DOHH2 (cell line): ENCODE data around the gene NCKIPSD.

ENCODE experiments used
- H3F3A ChIP-seq: fragments of 200-600 bp; sonication (generic), shearing (Covaris generic); 2 replicates; pipeline ENCODE4 v1.6.0; 2016; ENCODE audit warnings: antibody characterized with exemption, mild to moderate bottlenecking; ENCODE audit not compliant: control insufficient read depth, insufficient read depth
- H3K27ac ChIP-seq: fragments of 200-600 bp; sonication (generic); 2 replicates; pipeline ENCODE4 v1.5.1; 2014; ENCODE audit warnings: low read depth, mild to moderate bottlenecking, low read length, moderate library complexity
- H3K27me3 ChIP-seq: fragments of 200-600 bp; sonication (generic); 2 replicates; pipeline ENCODE4 v1.6.1; 2014; ENCODE audit warnings: mild to moderate bottlenecking, low read length, mixed read lengths; ENCODE audit not compliant: control insufficient read depth
- H3K36me3 ChIP-seq: fragments of 200-600 bp; sonication (generic); 2 replicates; pipeline ENCODE4 v1.6.1; 2014; ENCODE audit warnings: mild to moderate bottlenecking, low read length, moderate library complexity, mixed read lengths; ENCODE audit not compliant: control insufficient read depth
- H3K4me1 ChIP-seq: fragments of 200-600 bp; sonication (generic); 2 replicates; pipeline ENCODE4 v1.6.1; 2014; ENCODE audit warnings: mild to moderate bottlenecking, low read length, mixed read lengths; ENCODE audit not compliant: control insufficient read depth
- H3K4me2 ChIP-seq: fragments of 200-600 bp; sonication (generic); 2 replicates; pipeline ENCODE4 v1.6.0; 2014; ENCODE audit warnings: mild to moderate bottlenecking, low read length, moderate library complexity
- H3K4me3 ChIP-seq: fragments of 200-600 bp; sonication (generic); 2 replicates; pipeline ENCODE4 v1.5.1; 2014; ENCODE audit warnings: mild to moderate bottlenecking, low read length, mixed read lengths
- H3K79me2 ChIP-seq: fragments of 200-600 bp; sonication (generic); 2 replicates; pipeline ENCODE4 v1.6.1; 2014; ENCODE audit warnings: mild to moderate bottlenecking, low read length, mixed read lengths; ENCODE audit not compliant: control insufficient read depth
- H3K9me2 ChIP-seq: fragments of 200-600 bp; sonication (generic); replicated peaks from 2 replicates; pipeline ENCODE4 v1.6.1; 2014; ENCODE audit warnings: mild to moderate bottlenecking, low read length, mixed read lengths; ENCODE audit not compliant: control insufficient read depth
- H3K9me3 ChIP-seq: fragments of 200-600 bp; sonication (generic); 2 replicates; pipeline ENCODE4 v1.6.1; 2014; ENCODE audit warnings: antibody characterized with exemption, low read length, mixed read lengths; ENCODE audit not compliant: control insufficient read depth, insufficient read depth
- H4K20me1 ChIP-seq: fragments of 200-600 bp; sonication (generic); 2 replicates; pipeline ENCODE4 v1.6.0; 2014; ENCODE audit warnings: low read depth, mild to moderate bottlenecking, antibody characterized with exemption, low read length, moderate library complexity; ENCODE audit not compliant: control insufficient read depth, insufficient read depth
- EZH2phosphoT487 ChIP-seq: fragments of 200-600 bp; sonication (generic); IDR thresholded peaks from 2 replicates; pipeline ENCODE4 v1.6.1; 2017; ENCODE audit warnings: borderline replicate concordance, mild to moderate bottlenecking, antibody characterized with exemption, low read length, moderate library complexity, mixed read lengths
- TF ChIP-seq, protein P1 (sequence below): fragments of 200-600 bp; sonication (generic); IDR thresholded peaks from one replicate; pipeline ENCODE4 v1.5.1; 2014; ENCODE audit warnings: antibody characterized with exemption, mild to moderate bottlenecking, low read depth, low read length; ENCODE audit not compliant: poor library complexity, severe bottlenecking

Gene NCKIPSD

DNA sequence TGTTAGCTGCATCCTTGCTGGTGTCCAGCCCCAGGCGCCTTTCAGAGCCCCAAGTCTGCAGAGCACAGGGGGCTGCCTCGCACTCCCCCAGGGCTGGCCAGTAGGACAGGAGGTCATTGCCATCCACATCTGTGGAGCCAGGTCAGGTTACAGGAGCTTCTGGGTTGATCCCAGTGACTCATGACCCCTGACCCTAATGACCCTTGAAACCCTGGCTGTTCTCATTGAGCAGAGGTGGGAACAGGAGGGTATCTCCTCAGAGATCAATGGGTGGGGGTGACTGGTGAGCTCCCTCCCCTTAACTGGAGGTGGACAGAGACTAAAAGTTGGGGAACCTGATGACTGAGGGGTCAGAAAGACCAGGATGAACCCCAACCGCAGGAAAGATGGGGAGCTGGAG is 44.3 kb downstream of the NCKIPSD start:
- no peak for TF ChIP-seq EZH2phosphoT487
- TF ChIP-seq, protein P1, sequence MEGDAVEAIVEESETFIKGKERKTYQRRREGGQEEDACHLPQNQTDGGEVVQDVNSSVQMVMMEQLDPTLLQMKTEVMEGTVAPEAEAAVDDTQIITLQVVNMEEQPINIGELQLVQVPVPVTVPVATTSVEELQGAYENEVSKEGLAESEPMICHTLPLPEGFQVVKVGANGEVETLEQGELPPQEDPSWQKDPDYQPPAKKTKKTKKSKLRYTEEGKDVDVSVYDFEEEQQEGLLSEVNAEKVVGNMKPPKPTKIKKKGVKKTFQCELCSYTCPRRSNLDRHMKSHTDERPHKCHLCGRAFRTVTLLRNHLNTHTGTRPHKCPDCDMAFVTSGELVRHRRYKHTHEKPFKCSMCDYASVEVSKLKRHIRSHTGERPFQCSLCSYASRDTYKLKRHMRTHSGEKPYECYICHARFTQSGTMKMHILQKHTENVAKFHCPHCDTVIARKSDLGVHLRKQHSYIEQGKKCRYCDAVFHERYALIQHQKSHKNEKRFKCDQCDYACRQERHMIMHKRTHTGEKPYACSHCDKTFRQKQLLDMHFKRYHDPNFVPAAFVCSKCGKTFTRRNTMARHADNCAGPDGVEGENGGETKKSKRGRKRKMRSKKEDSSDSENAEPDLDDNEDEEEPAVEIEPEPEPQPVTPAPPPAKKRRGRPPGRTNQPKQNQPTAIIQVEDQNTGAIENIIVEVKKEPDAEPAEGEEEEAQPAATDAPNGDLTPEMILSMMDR: no peak
- no peaks in the 10 kb centered on the region for H3K9me2 ChIP-seq
- H3K9me3 ChIP-seq: no peaks in the 10 kb centered on the region
- no peaks in the 10 kb centered on the region for H3K27me3 ChIP-seq
- no peaks in the 10 kb centered on the region for H3K79me2 ChIP-seq
- H3K36me3 ChIP-seq: no peaks in the 10 kb centered on the region
- H3K4me3 ChIP-seq: no peak overlapping the region
- no peaks in the 10 kb centered on the region for H4K20me1 ChIP-seq
- no peak overlapping the region for H3K27ac ChIP-seq
- H3K4me1 ChIP-seq: peaks cover 4% of the 10 kb centered on the region
- H3K4me2 ChIP-seq: no peak overlapping the region
- no peaks in the 10 kb centered on the region for H3F3A ChIP-seq

DNA sequence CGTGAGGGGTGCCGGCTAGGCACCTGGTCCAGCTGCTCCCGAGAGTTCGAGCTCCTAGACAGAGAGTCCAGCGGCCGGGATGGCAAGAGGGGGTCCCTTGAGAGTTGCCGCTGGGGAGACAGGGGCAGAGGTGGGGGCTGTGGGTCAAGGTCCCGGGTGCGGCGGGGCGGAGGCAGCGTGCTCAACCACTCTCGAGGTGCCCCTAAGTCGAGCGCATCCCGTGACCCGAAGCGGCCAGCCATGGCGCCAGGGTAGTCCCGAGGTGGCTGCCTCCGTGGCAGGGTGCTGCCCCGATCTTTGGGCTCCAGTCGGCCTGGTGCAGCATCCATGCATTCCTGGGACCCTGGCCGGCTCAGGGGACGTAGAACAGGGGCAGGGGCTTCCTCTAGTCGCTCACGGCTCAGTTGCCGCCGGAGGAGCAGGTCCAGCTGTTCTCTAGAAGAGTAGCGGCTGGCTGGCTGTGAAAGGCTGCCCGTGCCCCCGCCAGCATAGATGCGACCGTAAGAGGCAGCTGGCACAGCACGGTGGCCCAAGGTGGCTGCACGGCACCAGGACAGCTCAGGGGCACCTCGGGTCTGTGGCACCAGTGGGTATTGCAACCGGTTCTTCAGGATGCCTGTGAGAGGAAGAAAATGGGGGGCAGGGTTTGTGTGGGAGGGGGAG is 45.6 kb downstream of the NCKIPSD start:
- Histone ChIP-seq H3K36me3 (no peaks in the 10 kb centered on the region; the same call in 1 of the 2 replicates), H3F3A (no peaks in the 10 kb centered on the region), H3K9me2 (no peaks in the 10 kb centered on the region), H3K4me1 (peaks cover 11% of the 10 kb centered on the region), H3K4me3 (no peak overlapping the region), H3K27me3 (no peaks in the 10 kb centered on the region), H3K4me2 (no peak overlapping the region), H3K9me3 (no peaks in the 10 kb centered on the region), H3K27ac (no peak overlapping the region), H3K79me2 (no peaks in the 10 kb centered on the region), H4K20me1 (no peaks in the 10 kb centered on the region)
- TF ChIP-seq, protein P1: no peak
- TF ChIP-seq EZH2phosphoT487: no peak

DNA sequence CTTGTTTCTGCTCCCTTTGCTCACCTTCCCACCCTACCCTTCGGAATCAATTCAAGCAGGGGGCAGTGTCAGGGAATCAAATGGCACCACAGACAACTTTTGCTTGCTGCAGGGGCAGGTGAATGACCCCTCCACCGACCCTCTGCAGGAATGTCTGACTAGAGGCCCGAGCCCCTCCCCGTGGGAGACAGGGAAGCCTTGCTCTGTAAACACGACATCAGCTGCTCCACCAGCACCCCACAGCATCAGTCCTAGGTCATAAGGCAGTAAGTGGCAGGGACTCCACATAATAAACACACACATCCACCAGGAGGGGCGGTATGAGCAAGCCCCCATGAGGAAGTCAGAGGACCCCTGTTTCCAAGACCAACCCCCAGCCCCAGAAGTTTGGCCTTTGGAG is 48.4 kb downstream of the NCKIPSD start:
- Histone ChIP-seq H3K9me3 (no peaks in the 10 kb centered on the region), H3K36me3 (peaks cover 10% of the 10 kb centered on the region), H3K9me2 (no peaks in the 10 kb centered on the region), H3K27ac (no peak overlapping the region), H4K20me1 (no peaks in the 10 kb centered on the region), H3F3A (no peaks in the 10 kb centered on the region), H3K27me3 (no peaks in the 10 kb centered on the region), H3K4me2 (no peak overlapping the region), H3K79me2 (no peaks in the 10 kb centered on the region), H3K4me1 (peaks cover 18% of the 10 kb centered on the region), H3K4me3 (no peak overlapping the region)
- TF ChIP-seq, protein P1: no peak
- no peak for TF ChIP-seq EZH2phosphoT487
